Suprapubic skin (tissue), 3 donors: ENCODE data around the gene ANKMY1.

ENCODE experiments used
- POLR2AphosphoS5 ChIP-seq, 3 donors: sonication (generic); formaldehyde crosslinking; IDR thresholded peaks; one replicate each; pipeline ENCODE4 v1.6.1; 2017; ENCODE audit warnings: antibody characterized with exemption in 3 of 3
- TF ChIP-seq, protein P1 (sequence below), 2 donors: fragments of 200-600 bp in 1 of 2; fragments of 450-650 bp in 1 of 2; sonication (generic) in 1 of 2; IDR thresholded peaks; one replicate each; pipeline ENCODE4 v1.5.1; 2016 to 2019; ENCODE audit warnings: antibody characterized with exemption in 2 of 2, mild to moderate bottlenecking in 1 of 2, moderate library complexity in 1 of 2

DNA sequence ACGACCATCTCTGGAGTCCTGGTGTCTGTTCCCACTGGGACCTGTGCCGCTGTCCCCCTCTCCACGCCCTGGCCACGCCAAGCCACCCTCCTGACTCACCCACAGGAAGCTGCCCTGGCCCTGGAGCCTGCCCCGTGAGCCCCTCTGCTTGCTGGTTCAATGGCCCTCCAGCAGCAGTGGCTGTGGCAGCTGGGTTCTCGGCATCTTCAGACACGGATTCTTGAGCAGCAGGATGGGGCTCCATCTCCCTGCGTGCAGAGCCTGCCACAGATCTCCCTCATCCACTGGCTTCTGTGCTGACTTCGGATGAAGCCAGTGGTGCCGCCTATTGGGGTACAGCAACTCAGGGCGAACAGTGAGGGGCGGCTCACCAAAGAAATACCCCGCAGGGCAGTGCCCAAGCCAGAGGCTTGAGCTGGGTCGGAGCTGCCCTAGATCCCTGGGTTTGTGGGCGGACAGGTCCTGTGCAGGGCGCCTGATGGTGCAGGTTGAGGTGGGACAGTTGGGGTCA lies 42.7 kb upstream of the ANKMY1 start:
- TF ChIP-seq, protein P1, sequence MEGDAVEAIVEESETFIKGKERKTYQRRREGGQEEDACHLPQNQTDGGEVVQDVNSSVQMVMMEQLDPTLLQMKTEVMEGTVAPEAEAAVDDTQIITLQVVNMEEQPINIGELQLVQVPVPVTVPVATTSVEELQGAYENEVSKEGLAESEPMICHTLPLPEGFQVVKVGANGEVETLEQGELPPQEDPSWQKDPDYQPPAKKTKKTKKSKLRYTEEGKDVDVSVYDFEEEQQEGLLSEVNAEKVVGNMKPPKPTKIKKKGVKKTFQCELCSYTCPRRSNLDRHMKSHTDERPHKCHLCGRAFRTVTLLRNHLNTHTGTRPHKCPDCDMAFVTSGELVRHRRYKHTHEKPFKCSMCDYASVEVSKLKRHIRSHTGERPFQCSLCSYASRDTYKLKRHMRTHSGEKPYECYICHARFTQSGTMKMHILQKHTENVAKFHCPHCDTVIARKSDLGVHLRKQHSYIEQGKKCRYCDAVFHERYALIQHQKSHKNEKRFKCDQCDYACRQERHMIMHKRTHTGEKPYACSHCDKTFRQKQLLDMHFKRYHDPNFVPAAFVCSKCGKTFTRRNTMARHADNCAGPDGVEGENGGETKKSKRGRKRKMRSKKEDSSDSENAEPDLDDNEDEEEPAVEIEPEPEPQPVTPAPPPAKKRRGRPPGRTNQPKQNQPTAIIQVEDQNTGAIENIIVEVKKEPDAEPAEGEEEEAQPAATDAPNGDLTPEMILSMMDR (IDR thresholded peaks at IDR 0.05): no peak
- no peak for TF ChIP-seq POLR2AphosphoS5 (IDR thresholded peaks at IDR 0.05)
